RWPE1 (cell line): Measurements from ENCODE around the gene SP140.
"Not testable (repeated sequence)": the region's sequence is repeated elsewhere in the genome, so short reads cannot be mapped to it uniquely, and the experiment has no call there.

Experiments
- CTCF ChIA-PET: fragments of 350-600 bp; sonication (Branson Sonifier 250); formaldehyde crosslinking; extraction: SDS; loops from one replicate; lab custom pipeline; 2021; lab: Yijun Ruan, JAX
- POLR2A ChIA-PET: fragments of 400-600 bp; formaldehyde crosslinking; extraction: SDS; loops from one replicate; lab custom pipeline; 2020; ENCODE audit warnings: antibody characterized with exemption; ENCODE audit not compliant: low non-redundant PET; lab: Yijun Ruan, JAX
- DNase-seq: peaks from one replicate; pipeline ENCODE4 v3.0.0; 2012; ENCODE audit warnings: low spot score
- H3K27ac ChIP-seq: fragments of 450-650 bp; 2 replicates; pipeline ENCODE4 v1.5.1; 2017
- TF ChIP-seq, protein P1 (sequence below): fragments of 450-650 bp; conservative IDR thresholded peaks from 2 replicates; pipeline ENCODE4 v1.5.1; 2017; ENCODE audit warnings: low read depth, mild to moderate bottlenecking

SP140 gene

DNA sequence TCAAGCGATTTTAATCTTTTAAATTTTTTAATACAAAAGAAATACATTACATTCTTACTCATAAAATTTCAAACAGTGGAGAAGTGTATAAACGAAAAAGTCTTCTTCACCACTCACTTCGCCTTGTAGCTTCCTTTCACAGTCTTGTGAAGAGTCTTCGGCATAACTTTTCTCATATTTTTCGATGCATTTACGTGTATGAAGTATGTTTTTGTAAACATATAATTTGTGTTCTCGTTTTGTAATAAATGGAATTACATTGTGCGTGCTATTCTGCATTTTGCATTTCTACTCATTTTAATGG lies 102.6 kb downstream of the SP140 start:
- no peak for DNase-seq
- ChIA-PET CTCF (no interaction called here), POLR2A (no interaction called here)
- TF ChIP-seq, protein P1, sequence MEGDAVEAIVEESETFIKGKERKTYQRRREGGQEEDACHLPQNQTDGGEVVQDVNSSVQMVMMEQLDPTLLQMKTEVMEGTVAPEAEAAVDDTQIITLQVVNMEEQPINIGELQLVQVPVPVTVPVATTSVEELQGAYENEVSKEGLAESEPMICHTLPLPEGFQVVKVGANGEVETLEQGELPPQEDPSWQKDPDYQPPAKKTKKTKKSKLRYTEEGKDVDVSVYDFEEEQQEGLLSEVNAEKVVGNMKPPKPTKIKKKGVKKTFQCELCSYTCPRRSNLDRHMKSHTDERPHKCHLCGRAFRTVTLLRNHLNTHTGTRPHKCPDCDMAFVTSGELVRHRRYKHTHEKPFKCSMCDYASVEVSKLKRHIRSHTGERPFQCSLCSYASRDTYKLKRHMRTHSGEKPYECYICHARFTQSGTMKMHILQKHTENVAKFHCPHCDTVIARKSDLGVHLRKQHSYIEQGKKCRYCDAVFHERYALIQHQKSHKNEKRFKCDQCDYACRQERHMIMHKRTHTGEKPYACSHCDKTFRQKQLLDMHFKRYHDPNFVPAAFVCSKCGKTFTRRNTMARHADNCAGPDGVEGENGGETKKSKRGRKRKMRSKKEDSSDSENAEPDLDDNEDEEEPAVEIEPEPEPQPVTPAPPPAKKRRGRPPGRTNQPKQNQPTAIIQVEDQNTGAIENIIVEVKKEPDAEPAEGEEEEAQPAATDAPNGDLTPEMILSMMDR: no peak
- no peak overlapping the region for H3K27ac ChIP-seq

GRCh38 chr2:230329946-230330605 lies 104.5 kb downstream of the SP140 start:
- no peak overlapping the region for H3K27ac ChIP-seq
- TF ChIP-seq, protein P1: no peak
- ChIA-PET CTCF (no interaction called here), POLR2A (no interaction called here)
- no peak for DNase-seq

DNA sequence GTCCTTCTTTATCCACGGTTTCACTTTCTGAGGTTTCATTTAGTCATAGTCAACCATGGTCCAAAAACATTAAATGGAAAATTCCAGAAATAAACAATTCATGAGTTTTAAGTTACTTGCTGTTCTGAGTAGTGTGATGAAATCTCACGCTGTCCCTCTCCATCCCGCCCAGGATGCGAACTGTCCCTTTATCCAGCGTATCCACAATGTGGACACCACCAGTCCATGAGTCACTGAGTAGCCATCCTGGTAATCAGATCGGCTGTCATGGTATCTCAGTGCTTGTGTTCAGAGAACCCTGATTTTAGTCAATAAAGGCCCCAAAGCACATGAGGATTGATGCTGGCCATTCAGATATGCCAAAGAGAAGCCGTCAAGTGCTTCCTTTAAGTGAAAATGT lies 105.2 kb downstream of the SP140 start:
- TF ChIP-seq, protein P1: no peak
- ChIA-PET POLR2A (no interaction called here), CTCF (no interaction called here)
- H3K27ac ChIP-seq: no peak overlapping the region
- no peak for DNase-seq

- ChIA-PET POLR2A (no interaction called here), CTCF (no interaction called here)
- no peak overlapping the region for H3K27ac ChIP-seq
- TF ChIP-seq, protein P1: no peak
- no peak for DNase-seq
These were observed 109.9 kb downstream of the SP140 start for GRCh38 chr2:230335461-230335863.

DNA sequence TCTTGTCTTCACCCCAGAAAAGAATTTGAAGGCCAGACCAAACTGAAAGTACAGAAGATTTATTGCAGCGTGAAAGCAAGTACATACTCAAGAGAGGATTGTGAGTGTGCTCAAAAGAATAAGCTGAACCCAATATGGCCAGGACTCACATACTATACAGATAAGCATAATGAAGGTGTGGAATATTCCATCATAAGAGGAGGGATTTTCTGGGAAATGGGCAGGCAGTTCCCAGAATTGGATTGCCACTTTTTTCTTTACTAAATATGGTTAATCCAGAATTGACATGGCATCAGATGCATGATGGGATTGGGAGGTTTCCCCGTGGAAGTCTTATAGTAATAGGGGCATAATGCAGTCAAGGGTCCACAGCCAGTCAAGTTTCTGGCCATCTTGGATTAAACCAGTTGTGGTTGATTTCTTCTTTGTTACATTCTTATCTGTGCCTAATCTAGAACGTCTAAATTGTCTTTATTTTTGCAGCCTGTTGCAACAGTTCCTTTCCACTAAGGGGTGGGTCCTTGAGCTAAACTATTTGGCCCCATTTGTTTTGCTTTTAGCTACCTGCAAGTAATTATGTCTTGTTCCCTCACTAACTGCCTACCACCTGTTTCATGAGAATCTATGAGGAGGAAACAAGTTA lies 110.4 kb downstream of the SP140 start:
- ChIA-PET CTCF (no interaction called here), POLR2A (no interaction called here)
- H3K27ac ChIP-seq: no peak overlapping the region
- TF ChIP-seq, protein P1: no peak
- DNase-seq: no peak

GRCh38 chr2:230341936-230342528 lies 116.5 kb downstream of the SP140 start:
- CTCF ChIA-PET, H3K27ac ChIP-seq, POLR2A ChIA-PET, DNase-seq: not testable (repeated sequence)

- DNase-seq, H3K27ac ChIP-seq, POLR2A ChIA-PET, CTCF ChIA-PET: not testable (repeated sequence)
These were observed 117.6 kb downstream of the SP140 start for GRCh38 chr2:230343041-230343624.
